ENCODE results near the gene RBMXL2.

The RBMXL2 gene

GRCh38 chr11:7088921-7089320 lies at the start of gene RBMXL2:
Gene RBMXL2 (plus strand): TSS chr11:7088998. CDS start chr11:7089121, 123 bp downstream.
- no peaks in the 10 kb centered on the region for H3K4me1 ChIP-seq

GRCh38 chr11:7046474-7047175 lies 42.2 kb upstream of the RBMXL2 start:
- no peak for TF ChIP-seq CTCF (IDR thresholded peaks at IDR 0.05)
- Histone ChIP-seq H3K9me3 (ENCODE audit: control insufficient read depth, low read length) (no peaks in the 10 kb centered on the region), H2AFZ (no peak overlapping the region), H3K27me3 (ENCODE audit: control insufficient read depth, insufficient read depth, low read length) (no peaks in the 10 kb centered on the region), H3K4me1 (no peaks in the 10 kb centered on the region), H3K36me3 (ENCODE audit: control insufficient read depth, insufficient read depth, low read length) (no peaks in the 10 kb centered on the region), H3K79me2 (no peaks in the 10 kb centered on the region), H3K9ac (no peak overlapping the region), H3K27ac (no peak overlapping the region), H3K4me2 (ENCODE audit: low read length) (no peak overlapping the region), H3K4me3 (ENCODE audit: low read depth, low read length) (no peak overlapping the region)

More at GRCh38 chr11:7088921-7089320, at the start of gene RBMXL2:
- Histone ChIP-seq H3K9ac (no peak within 1 kb of the TSS), H3K4me2 (ENCODE audit: low read length) (no peak within 1 kb of the TSS), H3K4me3 (ENCODE audit: low read depth, low read length) (no peak within 1 kb of the TSS), H3K36me3 (ENCODE audit: control insufficient read depth, insufficient read depth, low read length) (no peaks in the 10 kb centered on the region), H3K27me3 (ENCODE audit: control insufficient read depth, insufficient read depth, low read length) (no peaks in the 10 kb centered on the region), H3K79me2 (no peaks in the 10 kb centered on the region), H2AFZ (no peak within 1 kb of the TSS), H3K27ac (no peak within 1 kb of the TSS), H3K9me3 (ENCODE audit: control insufficient read depth, low read length) (no peaks in the 10 kb centered on the region)
- TF ChIP-seq CTCF (IDR thresholded peaks at IDR 0.05), result no peak

GRCh38 chr11:7050191-7050590 lies 38.6 kb upstream of the RBMXL2 start:
- no peak overlapping the region for H3K4me3 ChIP-seq (ENCODE audit: low read depth, low read length)
- no peaks in the 10 kb centered on the region for H3K27me3 ChIP-seq (ENCODE audit: control insufficient read depth, insufficient read depth, low read length)
- H3K4me2 ChIP-seq (ENCODE audit: low read length), result no peak overlapping the region
- H3K79me2 ChIP-seq, result no peaks in the 10 kb centered on the region
- no peak overlapping the region for H3K9ac ChIP-seq
- no peak overlapping the region for H3K27ac ChIP-seq
- no peaks in the 10 kb centered on the region for H3K4me1 ChIP-seq
- H3K36me3 ChIP-seq (ENCODE audit: control insufficient read depth, insufficient read depth, low read length), result no peaks in the 10 kb centered on the region
- no peak for TF ChIP-seq CTCF (IDR thresholded peaks at IDR 0.05)
- no peaks in the 10 kb centered on the region for H3K9me3 ChIP-seq (ENCODE audit: control insufficient read depth, low read length)
- H2AFZ ChIP-seq, result no peak overlapping the region

- TF ChIP-seq CTCF (IDR thresholded peaks at IDR 0.05), result no peak
Measured at GRCh38 chr11:7056828-7057513, 31.8 kb upstream of the RBMXL2 start.

More at GRCh38 chr11:7056828-7057513, 31.8 kb upstream of the RBMXL2 start:
- no peaks in the 10 kb centered on the region for H3K9me3 ChIP-seq (ENCODE audit: control insufficient read depth, low read length)
- H3K4me3 ChIP-seq (ENCODE audit: low read depth, low read length), result no peak overlapping the region
- no peak overlapping the region for H3K9ac ChIP-seq
- H3K4me2 ChIP-seq (ENCODE audit: low read length), result no peak overlapping the region
- no peaks in the 10 kb centered on the region for H3K27me3 ChIP-seq (ENCODE audit: control insufficient read depth, insufficient read depth, low read length)
- H3K4me1 ChIP-seq, result no peaks in the 10 kb centered on the region
- no peak overlapping the region for H2AFZ ChIP-seq
- no peaks in the 10 kb centered on the region for H3K79me2 ChIP-seq
- H3K27ac ChIP-seq, result no peak overlapping the region
- H3K36me3 ChIP-seq (ENCODE audit: control insufficient read depth, insufficient read depth, low read length), result no peaks in the 10 kb centered on the region

All from parathyroid adenoma (tissue), 2 donors.